Epidermal melanocyte (primary cell): ENCODE results near the gene GTF3C4.

ENCODE experiments used
- DNase-seq: peaks from one replicate; pipeline ENCODE4 v3.0.0; 2011; ENCODE audit warnings: low spot score; ENCODE audit not compliant: insufficient read length

GTF3C4 gene

GRCh38 chr9:132647806-132648205 is 22.5 kb upstream of the GTF3C4 start:
- DNase-seq: no peak

DNA sequence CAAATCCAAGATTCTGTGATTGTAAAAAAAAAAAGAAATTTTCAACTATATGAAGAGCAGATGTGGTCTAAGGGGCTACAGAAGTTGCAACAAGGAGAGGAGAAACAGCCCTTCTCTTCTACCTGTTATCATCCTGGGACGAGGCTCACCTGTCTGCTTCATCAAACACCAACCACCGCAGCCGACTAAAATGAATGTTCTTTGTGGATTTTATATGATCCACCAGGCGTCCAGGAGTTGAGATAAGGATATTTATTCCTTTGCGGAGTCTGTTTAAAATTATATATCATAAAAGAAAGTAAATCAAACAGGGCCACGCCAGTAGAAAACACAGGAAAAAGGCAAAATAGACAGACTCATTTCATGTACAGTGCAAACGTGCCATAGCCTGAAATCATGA is 22.0 kb upstream of the GTF3C4 start:
- DNase-seq: no peak

GRCh38 chr9:132648685-132649084 is 21.6 kb upstream of the GTF3C4 start:
- DNase-seq: no peak

GRCh38 chr9:132651259-132651658 is 19.0 kb upstream of the GTF3C4 start:
- DNase-seq: no peak

DNA sequence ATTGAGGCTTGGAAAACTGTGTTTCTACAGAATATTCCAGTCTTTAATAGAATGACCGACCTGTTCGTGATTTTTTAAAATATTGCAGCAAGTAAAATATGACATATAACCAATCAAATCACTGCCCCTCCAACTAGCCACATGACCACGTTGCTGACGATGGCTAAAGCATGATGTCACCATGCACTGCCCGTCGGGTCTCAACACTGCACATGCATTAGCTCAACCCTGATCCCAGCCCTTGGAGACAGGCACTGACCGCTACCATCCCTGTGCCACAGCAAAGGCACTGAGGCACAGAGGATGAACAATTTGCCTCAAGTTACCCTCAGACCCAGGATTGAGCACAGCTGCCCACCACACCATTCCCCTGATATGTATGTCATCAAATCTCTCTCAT is 14.0 kb upstream of the GTF3C4 start:
- DNase-seq: no peak

DNA sequence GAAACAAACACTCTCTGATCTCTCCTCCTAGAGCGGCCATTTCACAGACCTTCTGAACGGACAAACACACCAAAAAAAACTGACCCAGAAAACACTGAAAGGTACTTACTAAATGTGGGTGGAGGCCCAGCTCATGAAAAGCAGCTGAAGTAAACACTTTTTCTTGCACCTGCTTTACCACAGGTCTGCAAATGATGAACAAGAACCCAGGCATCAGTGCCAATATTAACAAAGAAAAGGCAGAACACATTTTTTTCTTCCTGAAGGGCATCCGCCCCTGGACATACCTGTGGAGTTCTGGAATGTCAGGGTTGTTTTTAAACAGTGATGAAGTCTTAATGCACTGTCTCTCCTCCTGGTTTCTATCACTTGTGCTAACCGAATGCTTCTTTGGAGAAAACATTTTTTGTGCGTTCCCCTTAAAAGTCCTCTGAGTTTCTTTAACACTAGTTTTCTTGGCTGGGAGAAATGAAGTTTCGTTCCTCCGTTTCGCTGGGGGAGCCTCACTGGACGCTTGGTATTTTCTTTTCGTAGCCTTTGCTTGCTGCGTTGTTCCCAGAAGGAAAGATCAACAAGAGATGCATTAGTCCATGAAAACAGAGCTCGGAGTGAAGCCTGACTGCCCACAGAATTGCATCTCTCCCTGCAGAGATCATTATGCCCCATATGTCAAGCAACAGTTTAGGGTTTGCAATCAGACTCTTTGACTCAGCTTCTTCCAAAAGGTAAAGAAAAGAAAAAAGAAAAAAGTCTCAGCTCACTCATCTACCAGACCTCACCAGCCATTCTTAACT is 7.9 kb upstream of the GTF3C4 start:
- DNase-seq: no peak

DNA sequence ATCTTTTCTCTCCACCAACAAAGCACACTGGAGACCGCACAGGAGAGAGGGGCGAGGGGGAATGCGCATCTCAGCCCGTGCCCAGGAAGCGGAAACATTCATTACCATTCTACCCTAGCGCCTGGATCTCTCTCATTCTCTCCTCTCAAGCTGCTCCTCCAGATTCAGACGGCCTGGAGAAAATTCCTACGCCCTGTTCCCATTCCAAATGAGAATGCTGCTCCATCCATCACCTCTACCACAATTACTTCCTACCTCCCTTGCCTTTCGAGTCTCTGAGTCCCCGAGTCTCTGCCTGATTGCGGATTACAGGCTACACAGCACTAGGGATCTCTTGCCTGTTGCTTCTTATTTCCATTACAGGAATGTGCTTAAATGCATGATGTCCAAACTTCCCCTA is 7.1 kb upstream of the GTF3C4 start:
- DNase-seq: no peak

DNA sequence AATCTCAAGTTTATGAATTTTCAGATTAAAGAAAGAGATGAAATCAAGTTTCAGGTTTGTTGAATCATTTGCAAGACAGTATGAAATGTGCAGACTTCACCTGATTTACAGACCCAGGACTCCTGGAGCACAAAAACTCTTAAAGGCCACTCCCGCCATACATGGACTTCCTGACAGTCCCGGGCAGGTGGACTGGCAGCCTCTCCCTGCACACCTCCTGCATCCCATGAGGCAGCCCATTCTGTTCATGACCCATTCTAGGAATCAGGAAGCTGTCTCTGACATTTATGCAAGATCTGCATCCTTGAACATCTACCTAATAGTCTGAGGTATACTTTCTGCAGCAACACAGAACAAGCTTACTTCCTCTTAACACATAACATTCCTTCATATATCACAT is 6.4 kb upstream of the GTF3C4 start:
- no peak for DNase-seq

DNA sequence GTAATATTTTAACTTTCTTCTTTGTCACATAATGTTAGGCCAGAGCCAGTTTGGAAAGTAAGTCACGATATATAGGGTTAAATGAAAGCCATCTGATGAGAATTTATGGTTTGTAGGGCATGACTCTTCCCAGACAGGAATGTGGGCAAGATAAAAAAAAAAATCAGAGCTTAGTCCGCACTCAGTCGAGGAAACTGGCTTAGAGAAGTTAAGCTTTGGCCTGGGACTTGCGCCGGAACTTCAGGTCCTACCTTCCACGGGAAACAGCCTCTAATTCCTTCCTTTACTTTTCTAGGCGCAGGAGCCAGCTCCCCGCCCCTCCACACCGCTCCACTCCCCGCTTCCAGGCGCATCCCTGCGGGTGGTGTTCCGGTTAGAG is 956 bp upstream of the GTF3C4 start:
- DNase-seq: peak; percentile 39

DNA sequence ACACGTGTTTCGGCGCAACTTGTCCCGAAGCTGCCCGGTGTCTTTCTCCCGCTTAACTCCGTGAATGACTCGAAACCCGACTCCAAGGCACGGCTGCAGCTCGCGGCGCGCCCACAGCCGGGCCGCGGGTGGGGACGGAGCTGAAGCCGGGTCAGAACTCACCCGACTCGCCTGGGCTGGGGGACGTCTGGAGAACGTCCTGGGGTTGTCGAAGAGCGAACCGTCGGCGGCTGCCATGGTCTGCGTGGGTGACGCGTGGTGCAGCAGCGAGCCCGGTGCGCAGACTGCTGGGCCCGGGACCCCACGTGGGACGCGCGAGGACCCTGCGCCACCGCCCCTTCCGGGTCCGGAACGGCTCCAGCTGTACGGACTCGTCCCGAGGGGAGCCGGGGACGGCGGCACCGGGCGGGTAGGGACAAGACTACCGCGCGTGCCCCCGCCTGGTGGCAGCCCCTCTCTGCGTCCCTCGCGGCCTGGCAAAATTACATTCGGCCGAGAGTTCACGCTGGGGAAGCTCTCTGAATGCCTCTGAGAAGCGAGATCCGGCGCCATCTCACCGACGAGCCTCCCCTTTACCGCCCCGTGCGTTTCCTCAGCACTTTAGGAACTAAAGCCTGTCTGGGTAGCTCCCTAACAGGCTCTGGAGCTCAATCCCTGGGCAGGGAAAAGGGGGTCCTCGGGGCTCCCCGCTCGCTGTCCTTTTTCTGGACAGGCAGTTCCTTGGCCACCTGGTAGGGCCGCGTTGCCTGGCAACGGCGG is 387 bp upstream of the GTF3C4 start, which contains the start of gene DDX31:
Gene DDX31 (minus strand): TSS at position 286 of the 759 bp plus-strand sequence. CDS start 49 bp downstream, at position 237.
- DNase-seq: peak; percentile 78

DNA sequence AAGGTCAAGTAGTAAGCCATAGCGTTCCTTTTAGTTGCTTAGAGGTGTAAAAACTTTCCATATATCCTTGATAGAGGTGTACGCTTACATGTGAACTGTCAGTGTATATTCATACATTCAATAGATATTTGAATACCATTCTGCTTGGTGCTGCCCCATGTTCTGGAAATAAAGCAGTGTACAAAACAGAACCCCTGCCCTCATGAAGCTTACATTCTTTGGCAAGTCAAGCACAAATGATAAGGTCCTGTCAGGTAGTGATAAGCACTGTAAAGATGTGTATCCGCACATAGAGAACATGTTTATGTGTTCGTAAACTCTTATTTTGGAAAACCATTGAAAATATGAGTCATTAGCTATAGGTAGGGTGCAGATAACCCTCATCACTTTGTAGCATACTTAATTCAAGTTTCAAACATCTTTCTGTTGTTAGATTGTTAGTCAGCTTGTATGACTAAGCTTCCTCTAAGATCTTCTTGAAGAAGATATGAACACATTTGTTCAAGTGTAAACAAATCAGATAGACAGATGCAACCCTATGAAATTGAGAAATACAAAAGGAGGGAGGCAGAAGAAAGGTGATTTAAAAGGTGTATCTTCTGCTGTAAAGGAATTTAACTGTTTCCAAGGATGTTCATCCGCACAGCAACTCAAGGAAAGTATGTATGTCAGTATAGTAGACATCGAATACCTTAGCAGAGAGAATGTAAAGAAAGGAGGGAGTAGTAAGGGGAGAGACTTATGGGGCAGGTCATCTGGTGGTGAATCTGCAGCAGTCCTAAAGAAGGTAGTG is 1.6 kb downstream of the GTF3C4 start:
- DNase-seq: no peak

DNA sequence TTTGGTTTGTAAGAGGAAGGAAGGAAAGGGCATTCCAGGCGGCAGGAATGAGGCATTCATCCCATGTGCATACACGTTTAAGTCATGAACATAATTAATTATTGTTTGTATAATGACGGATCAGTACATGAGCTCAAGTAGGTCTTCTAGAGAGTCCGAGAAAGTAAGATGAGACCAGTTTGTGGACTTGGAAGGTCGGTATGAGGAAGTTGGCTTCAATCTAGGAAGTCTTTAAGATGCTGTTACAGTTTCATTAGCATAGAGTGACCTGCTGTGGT is 2.1 kb downstream of the GTF3C4 start:
- no peak for DNase-seq

GRCh38 chr9:132673355-132673754 is 3.1 kb downstream of the GTF3C4 start:
- DNase-seq: no peak

GRCh38 chr9:132674485-132674884 is 4.2 kb downstream of the GTF3C4 start:
- DNase-seq: no peak

DNA sequence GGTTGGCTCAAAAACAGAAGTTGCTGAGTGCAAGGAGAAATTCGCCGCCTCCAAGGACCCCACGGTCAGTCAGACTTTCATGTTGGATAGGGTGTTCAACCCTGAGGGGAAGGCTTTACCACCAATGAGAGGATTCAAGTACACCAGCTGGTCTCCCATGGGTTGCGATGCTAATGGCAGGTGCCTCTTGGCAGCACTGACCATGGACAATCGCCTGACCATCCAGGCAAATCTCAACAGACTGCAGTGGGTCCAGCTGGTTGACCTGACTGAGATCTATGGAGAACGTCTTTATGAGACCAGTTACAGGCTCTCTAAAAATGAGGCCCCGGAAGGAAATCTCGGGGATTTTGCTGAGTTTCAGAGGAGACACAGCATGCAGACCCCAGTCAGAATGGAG is 7.7 kb downstream of the GTF3C4 start:
- no peak for DNase-seq

GRCh38 chr9:132679946-132680625 is 9.8 kb downstream of the GTF3C4 start:
- no peak for DNase-seq

DNA sequence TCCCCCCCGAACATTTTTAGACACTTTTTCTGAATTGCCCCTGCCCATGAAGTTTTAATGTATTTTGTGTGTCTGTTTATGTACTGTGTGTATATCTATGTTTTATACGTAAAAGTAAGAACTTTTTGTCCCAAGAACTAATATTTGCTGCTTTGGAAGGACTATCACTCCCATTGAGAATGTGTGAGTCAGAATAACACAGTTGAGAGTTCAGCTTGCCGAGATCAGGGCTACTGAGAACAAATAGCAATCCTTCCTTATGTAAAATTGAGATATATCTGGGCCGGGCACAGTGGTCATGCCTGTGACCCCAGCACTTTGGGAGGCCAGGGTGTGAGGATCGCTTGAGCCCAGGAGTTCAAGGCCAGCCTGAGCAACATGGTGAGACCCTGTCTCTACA is 11.3 kb downstream of the GTF3C4 start:
- no peak for DNase-seq

- DNase-seq: no peak
These were observed 13.6 kb downstream of the GTF3C4 start for GRCh38 chr9:132683873-132684272.

- DNase-seq: no peak
These were observed 20.4 kb downstream of the GTF3C4 start for GRCh38 chr9:132690696-132691095.

DNA sequence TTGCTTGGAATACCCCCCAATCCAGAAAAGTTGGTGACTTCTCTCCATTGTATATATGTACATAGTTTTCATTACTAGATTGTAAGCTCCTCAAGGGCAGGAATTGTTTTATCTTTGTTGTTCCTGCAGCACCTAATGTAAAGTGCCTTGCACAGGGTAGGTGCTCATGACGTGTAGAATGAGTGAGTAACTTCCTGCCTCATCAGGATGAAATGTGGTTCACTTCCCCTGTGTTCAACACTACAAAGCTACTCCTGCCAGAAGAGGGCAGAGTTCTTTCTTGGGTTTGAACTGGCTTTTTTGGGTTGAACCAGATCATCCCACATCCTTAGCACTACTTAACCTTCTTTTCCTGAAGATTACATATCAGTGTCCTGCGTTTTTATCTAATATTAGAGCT is 23.9 kb downstream of the GTF3C4 start:
- DNase-seq: no peak

DNA sequence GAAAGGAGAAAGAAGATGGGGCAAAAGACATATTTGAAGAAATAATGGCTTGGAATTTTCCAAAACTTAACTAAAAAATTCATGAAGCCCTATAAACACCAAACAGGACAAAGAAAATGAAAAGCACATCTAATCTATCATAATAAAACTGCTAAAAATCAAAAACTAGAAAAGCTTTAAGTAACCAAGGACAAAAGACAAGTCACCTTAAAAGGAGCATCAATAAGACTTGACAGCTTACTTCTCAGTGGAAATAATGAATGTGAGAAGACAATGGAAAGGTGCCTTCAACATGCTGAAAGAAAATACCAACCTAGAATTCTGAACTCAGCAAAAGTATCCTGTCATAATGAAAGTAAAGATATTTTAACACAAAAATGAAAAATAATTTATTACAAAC is 27.0 kb downstream of the GTF3C4 start:
- no peak for DNase-seq

- no peak for DNase-seq
These were observed 28.7 kb downstream of the GTF3C4 start for GRCh38 chr9:132698989-132699388.
